Gastrocnemius medialis (tissue), 4 donors: ENCODE data around the gene APAF1. TPM values are rescaled to one million over a fixed set of nuclear protein-coding genes. Genes with fewer than 3 reads are reported as not detected.
"Not testable (repeated sequence)": the region's sequence is repeated elsewhere in the genome, so short reads cannot be mapped to it uniquely, and the experiment has no call there.

Source experiments
- ATAC-seq, 2 donors: fragments of 150-250 bp; one replicate each; pipeline ENCODE4 v1.9.1; 2016
- DNase-seq, 2 donors: peaks; one replicate each; pipeline ENCODE4 v3.0.0-alpha.2; 2019
- H3K27ac ChIP-seq, 4 donors: fragments of 200-600 bp; sonication (generic); 1 replicate in 1 of 4; 2 replicates in 3 of 4; pipeline ENCODE4 v1.5.1; 2016 to 2018; ENCODE audit warnings: mild to moderate bottlenecking in 2 of 4, moderate library complexity in 1 of 4
- H3K27me3 ChIP-seq, 3 donors: fragments of 200-600 bp; sonication (generic) in 2 of 3; 1 replicate in 1 of 3; 2 replicates in 2 of 3; pipeline versions ENCODE4 v1.5.1 to v1.6.0; 2016 to 2019; ENCODE audit warnings: mild to moderate bottlenecking in 1 of 3, moderate library complexity in 1 of 3
- H3K36me3 ChIP-seq, 2 donors: fragments of 200-600 bp; sonication (generic) in 1 of 2; one replicate each; pipeline ENCODE4 v1.5.1; 2017 to 2018
- H3K4me1 ChIP-seq, 2 donors: fragments of 200-600 bp; sonication (generic) in 1 of 2; one replicate each; pipeline ENCODE4 v1.5.1; 2016 to 2017; ENCODE audit warnings: mild to moderate bottlenecking in 2 of 2
- H3K4me3 ChIP-seq, 4 donors: fragments of 200-600 bp; sonication (generic) in 3 of 4; 1 replicate in 1 of 4; 2 replicates in 3 of 4; pipeline ENCODE4 v1.5.1; 2016 to 2019; ENCODE audit warnings: mild to moderate bottlenecking in 2 of 4
- H3K9me3 ChIP-seq, 3 donors: fragments of 200-600 bp; sonication (generic) in 2 of 3; 1 replicate in 1 of 3; 2 replicates in 2 of 3; pipeline ENCODE4 v1.5.1; 2016 to 2019
- CTCF ChIP-seq, 5 experiments: fragments of 450-650 bp in 3 of 5; fragments of 200-600 bp in 2 of 5; sonication (generic) in 2 of 5; IDR thresholded peaks in 4 of 5; conservative IDR thresholded peaks in 1 of 5; 1 replicate in 4 of 5; 2 replicates in 1 of 5; pipeline ENCODE4 v1.5.1; 2016 to 2019; ENCODE audit warnings: antibody characterized with exemption in 5 of 5, mild to moderate bottlenecking in 3 of 5, moderate library complexity in 3 of 5
- POLR2A ChIP-seq, 2 donors: fragments of 450-650 bp; IDR thresholded peaks; one replicate each; pipeline ENCODE4 v1.6.1; 2017; ENCODE audit warnings: antibody characterized with exemption in 2 of 2, mild to moderate bottlenecking in 2 of 2, moderate library complexity in 2 of 2
- in situ Hi-C, 4 donors: fragments of 200-750 bp; cut with MboI; loops; one replicate each; pipeline versions ENCODE4 v1.15.0 to v1.8.0; 2017; ENCODE audit warnings: low sequenced_read_pairs in 4 of 4
- intact Hi-C: fragments of 100-400 bp; cut with DNase I; formaldehyde crosslinking; loops from one replicate; pipeline ENCODE4 v1.15.1; 2023; ENCODE audit warnings: low total_unique reads
- total RNA-seq, 4 donors: library from RNA; depleted of rRNA; stranded (reverse); fragments of >200 nt; gene quantifications; one replicate each; pipeline versions ENCODE4 v1.1.0 to v1.2.3, GENCODE V29; 2016

Gene APAF1
- 10 to 100 TPM in 1 of 4 donors, 1 to 10 TPM in 3; 5.8 to 11.5 (median 7.0) TPM for total RNA-seq

GRCh38 chr12:98644712-98645571 is at the start of gene APAF1, which contains the start of gene IKBIP:
APAF1 (plus strand) TSS chr12:98645290; CDS start chr12:98648360, 3,070 bp downstream.
IKBIP (minus strand) TSS chr12:98644788; CDS start chr12:98644701, 87 bp downstream.
- Histone ChIP-seq H3K27ac (peak within 1 kb of the TSS; percentile 85 to 90 (median 88)), H3K4me3 (peak within 1 kb of the TSS; percentile 87 to 96 (median 90)), H3K9me3 (no peaks in the 10 kb centered on the region), H3K27me3 (no peaks in the 10 kb centered on the region), H3K4me1 (peaks cover 20 to 24% of the 10 kb centered on the region in 2 donors), H3K36me3 (peaks cover 0 to 16% of the 10 kb centered on the region in 2 donors)
- TF ChIP-seq CTCF (IDR thresholded peaks at IDR 0.05 in 4 of 5, conservative IDR thresholded peaks at IDR 0.05 in 1 of 5) = no peak
- TF ChIP-seq POLR2A (IDR thresholded peaks at IDR 0.05) = peak; percentile 92 to 95
- in situ Hi-C loops = loop anchor here in 1 of 4 donors (5.0 kb wide), 1 partner anchor 43 kb away; no protein-coding TSS in a partner anchor
- ATAC-seq (peak; percentile 83 to 86), DNase-seq (peak; percentile 92 to 95)
- intact Hi-C loops = loop anchor here (1.0 to 2.0 kb wide), 2 partner anchors 52 to 142 kb away; partner anchors contain the start of gene SLC25A3

- H3K27me3 ChIP-seq, DNase-seq, intact Hi-C loops, H3K4me3 ChIP-seq, ATAC-seq, H3K9me3 ChIP-seq: not testable (repeated sequence)
- peaks cover 24 to 32% of the 10 kb centered on the region in 2 donors for H3K4me1 ChIP-seq
- peaks cover 8 to 58% of the 10 kb centered on the region in 2 donors for H3K36me3 ChIP-seq
- H3K27ac ChIP-seq = peak overlapping the region in 2 of 4 donors; percentile 94 to 100
- in situ Hi-C loops = loop anchor here in 1 of 4 donors (10.0 kb wide), 1 partner anchor 83 kb away; the partner anchor contains the start of gene TMPO
Measured at GRCh38 chr12:98597313-98597712, 47.8 kb upstream of the APAF1 start.

- Histone ChIP-seq H3K4me1 (peaks cover 4 to 7% of the 10 kb centered on the region in 2 donors), H3K36me3 (peaks cover 12 to 78% of the 10 kb centered on the region in 2 donors), H3K4me3 (no peak overlapping the region), H3K27me3 (no peaks in the 10 kb centered on the region), H3K27ac (no peak overlapping the region), H3K9me3 (no peaks in the 10 kb centered on the region)
- intact Hi-C loops (no loop called here), in situ Hi-C loops (loop anchor here in 1 of 4 donors (5.0 kb wide), 1 partner anchor 40 kb away; the partner anchor contains the start of gene IKBIP)
- ATAC-seq (no peak), DNase-seq (no peak)
- TF ChIP-seq CTCF (IDR thresholded peaks at IDR 0.05 in 4 of 5, conservative IDR thresholded peaks at IDR 0.05 in 1 of 5) (no peak), POLR2A (IDR thresholded peaks at IDR 0.05) (no peak)
Measured at GRCh38 chr12:98601924-98602323, 43.2 kb upstream of the APAF1 start.

GRCh38 chr12:98606359-98606988 is 38.6 kb upstream of the APAF1 start:
- in situ Hi-C loops (no loop called here), intact Hi-C loops (no loop called here)
- peak in 1 of 2 donors; percentile 52 for ATAC-seq
- Histone ChIP-seq H3K27me3 (no peaks in the 10 kb centered on the region), H3K4me3 (no peak overlapping the region), H3K4me1 (no peaks in the 10 kb centered on the region), H3K27ac (no peak overlapping the region), H3K36me3 (peaks cover 7 to 33% of the 10 kb centered on the region in 2 donors), H3K9me3 (no peaks in the 10 kb centered on the region)
- no peak for DNase-seq
- TF ChIP-seq POLR2A (IDR thresholded peaks at IDR 0.05) (no peak), CTCF (IDR thresholded peaks at IDR 0.05 in 4 of 5, conservative IDR thresholded peaks at IDR 0.05 in 1 of 5) (no peak)
